Fibroblast of upper back skin (primary cell): ENCODE measurements around the gene RASSF4.

ENCODE experiments used
- DNase-seq: peaks from one replicate; pipeline ENCODE4 v3.0.0-alpha.2; 2013

Gene RASSF4

GRCh38 chr10:44963772-44964633 is 4.4 kb downstream of the RASSF4 start:
- DNase-seq: no peak

DNA sequence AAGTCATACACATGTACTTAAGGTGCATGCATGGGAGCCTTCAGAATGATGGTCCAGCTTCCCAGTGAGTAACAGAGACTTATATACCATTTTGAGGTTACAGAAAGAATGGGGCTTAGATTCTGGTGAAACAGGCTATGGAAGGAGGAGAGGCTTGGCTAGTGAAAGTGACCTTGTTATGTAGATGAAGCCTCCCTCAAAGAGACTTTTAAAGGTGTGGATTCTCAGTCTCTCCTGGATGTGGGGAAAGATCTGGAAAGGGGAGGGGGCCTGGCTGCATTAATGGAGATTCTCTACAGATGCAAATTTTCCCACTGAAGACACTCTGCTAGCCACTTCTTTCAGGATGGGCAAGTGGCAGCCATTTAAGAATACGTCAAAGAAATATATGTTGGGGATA is 5.5 kb downstream of the RASSF4 start:
- no peak for DNase-seq

DNA sequence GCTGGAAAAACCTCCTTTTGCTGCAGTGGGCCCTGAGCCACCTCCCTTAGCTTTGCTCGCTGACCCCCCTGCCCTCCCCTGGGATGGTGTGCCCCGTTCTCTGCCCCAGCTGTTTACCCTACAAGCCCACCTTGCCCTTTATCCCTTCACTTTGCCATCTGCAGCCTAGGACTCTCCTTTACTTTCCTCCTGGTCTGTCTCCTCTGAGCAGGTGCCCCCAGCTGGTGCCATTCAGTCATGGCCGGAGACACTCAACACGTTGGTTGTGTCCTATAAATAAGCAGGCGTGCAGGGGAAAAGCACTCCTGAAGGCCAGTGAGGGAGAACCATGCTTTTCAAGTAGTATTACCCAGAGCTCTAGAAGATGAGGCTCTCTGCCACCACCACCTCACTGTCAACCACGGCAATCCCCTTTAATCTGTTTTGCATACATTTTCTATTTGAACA is 6.1 kb downstream of the RASSF4 start:
- DNase-seq: no peak

- peak; percentile 19 for DNase-seq
Observed at GRCh38 chr10:44966129-44966815, 6.7 kb downstream of the RASSF4 start.

DNA sequence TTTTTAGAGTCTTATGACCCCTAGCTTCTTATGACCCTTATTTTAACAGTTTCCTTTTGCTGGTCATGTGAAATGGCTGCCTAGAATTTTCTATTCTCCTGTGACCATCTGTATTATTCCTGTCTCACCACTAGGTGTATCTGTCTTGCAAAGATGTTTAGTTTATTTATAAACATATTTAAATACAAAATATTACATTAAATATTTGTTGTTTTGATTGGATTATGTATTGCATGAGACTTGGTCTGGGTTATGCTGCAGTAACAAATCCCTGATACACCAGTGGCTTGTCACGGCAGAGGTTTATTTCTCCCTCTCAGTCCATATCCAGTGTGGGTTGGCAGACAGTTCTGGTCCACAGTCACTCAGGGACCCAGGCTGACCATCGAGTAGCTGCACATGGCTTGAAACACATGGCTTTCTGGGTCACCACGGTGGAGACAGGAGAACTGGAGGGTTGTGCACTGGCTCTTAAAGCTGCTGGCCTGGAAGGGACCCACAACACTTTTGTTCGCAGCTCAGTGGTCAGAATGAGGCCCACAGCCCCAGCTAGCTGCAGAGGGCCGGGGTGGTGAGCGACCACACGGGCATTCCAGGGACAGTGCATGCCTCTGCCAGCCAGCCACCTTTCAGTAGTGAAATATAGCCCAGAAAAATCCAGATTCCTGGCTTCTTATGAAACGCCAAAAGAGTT is 7.4 kb downstream of the RASSF4 start:
- DNase-seq: no peak

- DNase-seq: no peak
Observed at GRCh38 chr10:44967616-44968015, 8.0 kb downstream of the RASSF4 start.

- DNase-seq: no peak
Observed at GRCh38 chr10:44968091-44968490, 8.5 kb downstream of the RASSF4 start.

DNA sequence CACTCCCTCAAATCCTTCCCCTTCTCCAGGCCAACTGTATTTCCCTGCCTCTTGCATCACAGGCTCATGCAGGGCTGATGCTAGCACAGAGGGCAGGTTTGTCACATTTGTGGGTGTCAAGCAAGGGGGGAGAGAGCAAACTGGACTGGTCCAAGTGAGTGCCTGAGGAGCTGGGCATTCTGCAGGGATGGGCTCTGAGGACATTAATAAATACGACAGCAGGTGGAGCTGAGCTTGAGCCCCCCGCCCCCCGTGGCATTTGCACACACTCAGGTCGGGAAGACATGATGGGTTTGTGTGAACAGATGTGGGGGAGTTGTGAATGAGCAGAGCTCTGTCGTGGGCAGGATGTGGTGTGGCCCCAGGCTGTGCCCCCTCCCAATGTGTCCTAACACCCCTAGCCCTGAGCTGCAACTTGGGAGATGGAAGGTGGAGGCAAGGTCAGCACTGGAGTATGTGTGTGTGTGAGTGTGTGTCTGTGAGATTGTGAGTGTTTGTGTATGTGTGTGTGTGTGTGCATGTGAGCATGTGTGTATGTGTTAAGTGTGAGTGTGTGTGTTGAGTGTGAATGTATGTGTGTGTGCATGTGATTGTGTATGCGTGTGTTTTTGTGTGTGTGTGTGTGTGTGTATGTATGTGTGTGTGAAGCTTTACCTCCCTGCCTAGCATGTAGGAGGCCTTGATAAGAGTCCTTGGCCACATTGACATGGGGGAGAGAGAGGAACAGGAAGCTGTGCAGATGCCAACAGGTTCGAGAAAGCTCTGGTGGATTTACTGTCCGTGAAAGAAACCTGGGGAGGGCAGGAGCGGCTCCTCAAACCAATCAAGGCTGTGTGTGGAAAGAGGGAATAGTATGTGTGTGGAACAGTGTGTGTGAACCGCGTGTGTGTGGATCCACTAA is 9.1 kb downstream of the RASSF4 start:
- DNase-seq: no peak

- no peak for DNase-seq
Observed at GRCh38 chr10:44969854-44970253, 10.3 kb downstream of the RASSF4 start.

DNA sequence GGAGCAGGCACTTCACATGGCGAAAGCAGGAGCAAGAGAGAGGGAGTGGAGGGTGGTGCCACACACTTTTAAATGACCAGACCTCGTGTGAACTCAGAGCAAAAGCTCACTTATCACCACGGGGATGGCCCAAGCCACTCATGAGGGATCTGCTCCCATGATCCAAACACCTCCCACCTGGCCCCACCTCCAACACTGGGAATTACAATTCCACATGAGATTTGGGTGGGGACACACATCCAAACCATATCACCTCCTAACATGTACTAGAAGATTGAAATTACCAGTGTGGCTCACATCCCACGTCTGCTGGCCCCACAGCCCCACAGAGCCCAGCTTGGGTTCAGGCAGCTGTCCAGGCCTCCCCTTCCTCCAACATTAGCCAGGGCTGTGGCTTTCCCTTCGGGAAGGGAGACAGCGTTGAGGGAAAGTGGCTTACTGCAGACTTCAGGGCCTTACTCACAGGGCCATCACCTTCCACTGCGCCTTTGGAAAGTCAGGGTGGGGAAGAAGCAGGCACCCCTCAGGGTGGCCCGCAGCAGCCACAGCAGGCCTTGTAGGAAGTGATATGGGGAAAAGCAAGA is 11.3 kb downstream of the RASSF4 start:
- DNase-seq: no peak

DNA sequence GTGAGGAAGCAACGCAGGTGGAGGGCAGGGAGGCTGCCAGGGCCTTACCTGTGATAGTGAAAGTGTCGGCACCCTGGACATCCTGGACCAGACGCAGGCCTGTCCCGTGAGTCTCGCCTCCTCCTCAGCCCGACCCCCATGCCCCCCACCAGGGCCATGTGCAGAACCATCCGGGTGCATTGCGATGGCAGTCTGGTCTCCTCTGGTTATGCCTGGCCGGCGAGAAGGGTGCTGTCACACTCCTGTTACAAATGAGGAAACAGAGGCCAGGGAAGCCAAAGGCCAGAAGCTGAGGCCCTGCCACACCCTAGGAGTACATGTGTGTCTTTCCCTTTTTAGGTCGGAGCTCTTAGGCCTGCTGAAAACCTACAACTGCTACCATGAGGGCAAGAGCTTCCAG is 11.8 kb downstream of the RASSF4 start:
- no peak for DNase-seq

DNA sequence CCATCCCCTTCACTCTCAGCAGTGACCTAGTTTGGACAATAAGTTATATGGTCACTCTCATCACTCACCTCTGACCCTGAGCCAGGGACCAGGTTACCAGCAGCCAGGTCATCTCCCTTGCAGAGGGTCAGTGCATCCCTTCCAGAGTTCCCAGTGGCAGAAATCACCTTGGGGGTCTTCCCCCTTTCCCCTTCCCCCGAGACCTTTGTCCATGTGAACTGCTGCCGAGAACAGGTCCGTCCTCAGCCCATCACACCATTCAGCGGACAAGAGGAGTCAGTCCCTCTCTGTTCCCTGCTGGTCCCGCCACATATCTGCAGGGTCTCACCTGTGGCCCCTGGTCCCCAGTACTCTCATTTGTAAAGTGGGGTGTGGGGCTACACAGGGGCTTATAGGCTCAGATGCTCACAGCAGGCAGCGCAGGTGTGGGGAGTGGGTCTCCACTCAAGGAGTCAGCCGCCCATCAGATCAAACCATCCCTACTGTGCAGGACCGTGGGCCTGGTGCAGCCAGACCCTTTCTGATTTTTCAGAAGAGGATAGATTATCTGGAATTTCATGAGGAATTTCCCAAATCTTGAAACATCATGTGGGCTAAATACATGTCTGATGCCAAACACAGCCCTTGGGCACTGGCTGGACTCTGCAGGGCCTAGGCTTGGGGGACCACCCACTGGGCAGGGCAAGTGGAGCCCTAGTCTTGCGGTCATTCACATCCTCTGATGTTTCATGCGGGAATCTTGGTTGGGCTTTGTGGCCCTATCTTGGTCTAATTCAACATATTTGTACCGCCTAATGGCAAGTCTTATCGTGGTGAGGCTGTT is 12.5 kb downstream of the RASSF4 start:
- no peak for DNase-seq

DNA sequence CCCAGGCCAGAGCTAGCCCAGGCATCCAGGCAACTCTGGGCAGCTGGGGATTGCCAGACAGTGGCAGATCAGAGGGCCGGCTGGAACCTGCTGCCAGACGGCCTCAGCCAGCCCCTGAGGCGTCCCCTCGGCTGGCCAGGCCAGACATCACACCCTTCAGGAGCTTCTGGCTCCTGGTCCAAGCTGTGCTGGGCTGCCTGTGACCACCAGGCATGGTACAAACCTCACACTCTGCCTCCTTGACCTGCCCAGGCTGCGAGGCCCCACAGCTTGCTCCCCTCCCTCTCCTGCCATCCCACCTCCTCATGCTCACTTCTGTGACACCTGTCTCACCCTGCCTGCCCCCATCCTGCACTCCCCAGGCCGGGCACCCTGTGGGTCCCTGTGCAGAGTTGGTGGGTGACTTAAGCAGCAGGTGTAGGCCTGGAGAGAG is 13.3 kb downstream of the RASSF4 start:
- DNase-seq: no peak

DNA sequence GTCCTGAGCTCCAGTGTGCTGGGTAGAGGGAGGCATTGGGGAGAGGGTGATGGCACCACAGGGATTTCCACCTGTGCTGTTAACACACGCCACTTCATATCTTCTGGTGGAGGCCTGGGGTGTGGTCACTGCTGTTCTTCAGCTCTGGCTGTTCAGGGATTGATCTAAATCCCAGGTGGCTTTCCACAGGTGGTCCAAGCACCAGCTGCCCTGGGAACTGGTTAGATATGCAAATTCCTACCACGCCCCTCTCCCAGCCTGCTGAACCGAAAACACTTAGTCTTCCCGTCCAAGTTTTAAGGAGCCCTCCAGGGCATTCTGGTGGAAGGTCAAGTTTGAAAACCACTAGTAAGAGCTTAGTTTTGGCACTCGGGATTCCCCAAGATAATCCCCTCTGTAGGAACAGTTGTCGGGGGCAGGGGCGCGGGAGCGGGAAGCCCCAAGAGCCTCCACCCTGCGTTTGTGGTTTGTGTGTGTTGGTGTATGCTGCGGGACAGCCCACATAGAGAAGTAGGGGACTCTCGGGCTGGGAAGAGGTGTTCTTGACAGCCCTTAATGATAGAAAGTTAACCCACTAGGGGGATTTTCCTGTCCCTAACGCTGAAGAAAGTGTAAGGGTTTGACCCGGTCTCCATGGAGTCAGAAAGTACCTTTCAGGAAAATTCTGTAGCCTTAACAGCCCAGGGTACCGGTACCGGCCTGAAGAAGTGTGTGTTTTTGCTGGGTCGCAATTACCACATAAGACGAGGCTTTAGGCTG is 13.9 kb downstream of the RASSF4 start:
- DNase-seq: no peak

DNA sequence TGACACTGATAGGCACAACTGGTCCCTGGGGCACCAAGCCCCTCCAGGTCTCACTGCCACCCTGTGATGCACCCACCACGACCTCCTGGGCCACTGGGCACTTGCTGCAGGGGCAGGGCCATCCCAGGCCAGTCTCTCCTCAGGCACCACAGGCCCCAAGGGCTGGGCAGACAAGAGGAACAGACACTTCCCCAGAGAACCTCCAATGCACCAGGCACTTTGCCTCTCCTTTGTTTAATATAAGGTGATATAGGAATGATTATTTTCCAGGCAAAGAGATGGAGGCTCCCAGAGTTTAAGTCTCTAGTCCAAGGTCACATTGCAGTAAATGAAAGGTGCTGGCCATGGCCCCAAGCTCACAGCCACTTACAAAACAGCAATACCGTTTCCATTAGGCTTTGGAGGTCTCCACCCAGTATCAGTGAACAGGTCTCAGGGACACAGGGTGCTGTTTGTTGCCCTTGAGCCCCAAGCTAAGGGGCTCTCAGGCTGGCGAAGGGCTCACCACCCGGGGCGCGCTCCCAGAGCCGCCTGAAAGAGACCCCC is 14.6 kb downstream of the RASSF4 start:
- no peak for DNase-seq

GRCh38 chr10:44974628-44975430 is 15.2 kb downstream of the RASSF4 start:
- peak; percentile 50 for DNase-seq

DNA sequence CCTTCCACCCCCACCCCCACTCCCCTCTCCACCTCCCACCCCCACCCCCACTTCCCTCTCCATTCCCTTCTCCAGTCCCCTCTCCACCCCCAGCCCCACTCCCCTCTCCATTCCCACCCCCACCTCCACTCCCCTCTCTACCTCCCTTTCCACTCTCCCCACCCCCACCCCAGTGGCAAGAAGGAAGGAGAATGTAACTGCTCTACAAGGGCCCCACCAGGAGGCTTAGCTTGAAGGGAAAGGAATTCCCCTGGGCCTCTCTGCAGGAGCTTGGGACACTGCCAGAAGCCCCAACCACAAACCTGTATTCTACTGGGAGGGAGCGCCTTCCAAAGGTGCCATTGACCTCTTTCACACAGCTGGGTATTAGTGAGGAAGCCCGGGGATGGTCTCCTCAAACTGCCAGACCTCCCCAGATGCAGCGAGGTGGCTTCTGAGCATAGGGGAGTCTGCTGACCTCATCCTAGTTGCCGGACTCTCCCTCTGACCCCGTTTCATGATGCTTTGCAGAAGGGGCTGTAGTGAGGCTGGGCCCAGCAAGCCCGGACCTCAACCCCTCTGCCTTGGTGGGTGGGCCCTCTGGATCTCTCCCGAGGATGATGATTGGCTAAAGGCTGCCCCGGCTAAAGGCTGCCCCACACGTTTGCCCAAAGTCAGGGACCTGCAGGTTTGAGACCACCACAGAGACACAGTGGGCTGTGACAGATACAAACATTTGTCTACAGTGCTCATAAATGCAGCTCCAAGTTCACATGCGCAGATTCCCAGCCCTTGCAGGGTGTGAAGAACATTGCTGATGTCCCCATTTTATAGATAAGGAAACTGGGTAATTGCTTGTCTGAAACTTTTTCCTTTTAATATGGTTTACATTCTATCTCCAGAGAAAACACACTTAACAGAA is 16.1 kb downstream of the RASSF4 start:
- peak; percentile 82 for DNase-seq
